ENCODE measurements around the gene TINAGL1.
A peak's percentile ranks its signal among the peaks of the same experiment; 100 is the strongest.
"Not testable (repeated sequence)": the region's sequence is repeated elsewhere in the genome, so short reads cannot be mapped to it uniquely, and the experiment has no call there.

TINAGL1 gene

GRCh38 chr1:31584869-31585735 is 8.8 kb downstream of the TINAGL1 start:
- DNase-seq = no peak

DNA sequence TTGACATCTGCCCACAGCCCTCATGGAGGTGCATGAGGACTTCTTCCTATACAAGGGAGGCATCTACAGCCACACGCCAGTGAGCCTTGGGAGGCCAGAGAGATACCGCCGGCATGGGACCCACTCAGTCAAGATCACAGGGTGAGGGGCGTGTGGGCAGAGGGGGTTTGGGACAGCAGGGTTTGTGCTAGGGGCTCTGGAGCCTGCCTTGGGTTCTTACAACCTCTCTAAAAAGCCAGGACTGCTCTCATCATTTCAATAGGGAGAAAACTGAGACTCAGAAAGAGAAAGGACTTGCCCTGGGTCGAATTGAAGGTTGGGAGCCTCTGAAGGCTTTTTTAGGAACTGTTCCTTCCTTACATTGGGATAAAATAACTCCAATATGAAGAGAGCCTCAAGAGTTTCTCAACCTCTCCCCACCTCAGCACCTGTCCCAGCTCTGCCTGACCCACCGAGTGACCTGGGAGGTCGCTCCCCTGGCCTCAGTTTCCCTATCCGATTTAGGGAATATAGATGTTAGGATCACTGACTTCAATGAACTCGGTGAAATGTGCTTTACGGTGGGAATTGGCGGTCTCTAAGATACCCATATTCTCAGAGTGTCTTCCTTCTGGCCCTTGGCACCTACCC is 9.5 kb downstream of the TINAGL1 start:
- no peak for DNase-seq

DNA sequence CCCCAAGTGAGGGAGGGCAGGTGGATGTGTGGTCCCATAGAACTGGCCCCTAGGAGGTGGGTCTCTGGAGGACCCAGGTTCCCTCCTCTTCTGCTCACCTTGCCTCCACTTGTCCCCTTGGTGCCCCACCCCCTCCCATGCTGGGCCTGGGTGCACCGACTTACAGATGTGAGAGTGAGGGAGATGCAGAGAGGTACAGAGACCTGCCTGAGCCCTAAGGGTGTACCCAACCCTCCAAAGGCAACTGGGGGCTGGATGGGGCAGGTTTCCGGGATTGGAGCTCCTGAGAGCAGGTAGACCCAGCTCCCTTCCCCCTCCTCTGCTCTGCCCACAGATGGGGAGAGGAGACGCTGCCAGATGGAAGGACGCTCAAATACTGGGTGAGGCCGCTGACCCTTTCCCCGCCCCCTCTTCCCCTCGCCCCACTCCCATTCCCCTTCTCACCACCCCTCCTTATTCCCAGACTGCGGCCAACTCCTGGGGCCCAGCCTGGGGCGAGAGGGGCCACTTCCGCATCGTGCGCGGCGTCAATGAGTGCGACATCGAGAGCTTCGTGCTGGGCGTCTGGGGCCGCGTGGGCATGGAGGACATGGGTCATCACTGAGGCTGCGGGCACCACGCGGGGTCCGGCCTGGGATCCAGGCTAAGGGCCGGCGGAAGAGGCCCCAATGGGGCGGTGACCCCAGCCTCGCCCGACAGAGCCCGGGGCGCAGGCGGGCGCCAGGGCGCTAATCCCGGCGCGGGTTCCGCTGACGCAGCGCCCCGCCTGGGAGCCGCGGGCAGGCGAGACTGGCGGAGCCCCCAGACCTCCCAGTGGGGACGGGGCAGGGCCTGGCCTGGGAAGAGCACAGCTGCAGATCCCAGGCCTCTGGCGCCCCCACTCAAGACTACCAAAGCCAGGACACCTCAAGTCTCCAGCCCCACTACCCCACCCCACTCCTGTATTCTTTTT is 10.3 kb downstream of the TINAGL1 start:
- no peak for DNase-seq

GRCh38 chr1:31587328-31587699 is 11.0 kb downstream of the TINAGL1 start:
- DNase-seq = not testable (repeated sequence)

GRCh38 chr1:31587720-31588423 is 11.6 kb downstream of the TINAGL1 start:
- DNase-seq = peak in 2 of 4 experiments; percentile 9 to 18

GRCh38 chr1:31588751-31589515 is 12.6 kb downstream of the TINAGL1 start:
- no peak for DNase-seq

- no peak for DNase-seq
These were observed 15.2 kb downstream of the TINAGL1 start for GRCh38 chr1:31591425-31592093.

DNA sequence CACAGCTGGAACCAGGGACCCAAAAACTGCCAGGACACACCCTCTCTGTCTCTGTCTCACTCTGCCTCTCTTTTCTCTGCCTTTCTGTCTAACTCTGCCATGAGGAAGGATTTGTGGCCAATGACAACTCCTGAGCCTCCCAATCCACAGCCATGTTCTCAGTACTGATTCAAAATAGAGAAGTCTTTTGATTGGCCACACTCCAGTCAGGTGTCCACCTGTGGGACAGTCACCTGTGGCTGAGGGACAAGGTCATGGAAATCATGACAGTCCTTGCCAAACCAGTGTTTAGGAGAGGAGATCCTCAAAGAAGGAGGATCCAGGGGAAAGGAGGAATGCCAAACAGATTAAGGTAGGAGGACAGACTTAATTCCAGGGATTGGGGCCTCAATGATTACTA is 15.8 kb downstream of the TINAGL1 start:
- no peak for DNase-seq

GRCh38 chr1:31593136-31593665 is 16.9 kb downstream of the TINAGL1 start:
- DNase-seq = no peak

- peak in 3 of 4 experiments; percentile 12 to 61 (median 27) for DNase-seq
These were observed 17.7 kb downstream of the TINAGL1 start for GRCh38 chr1:31593770-31594632.

GRCh38 chr1:31595836-31596736 is 19.8 kb downstream of the TINAGL1 start:
- DNase-seq = no peak

- DNase-seq = no peak
These were observed 20.4 kb downstream of the TINAGL1 start for GRCh38 chr1:31596737-31597097.

DNA sequence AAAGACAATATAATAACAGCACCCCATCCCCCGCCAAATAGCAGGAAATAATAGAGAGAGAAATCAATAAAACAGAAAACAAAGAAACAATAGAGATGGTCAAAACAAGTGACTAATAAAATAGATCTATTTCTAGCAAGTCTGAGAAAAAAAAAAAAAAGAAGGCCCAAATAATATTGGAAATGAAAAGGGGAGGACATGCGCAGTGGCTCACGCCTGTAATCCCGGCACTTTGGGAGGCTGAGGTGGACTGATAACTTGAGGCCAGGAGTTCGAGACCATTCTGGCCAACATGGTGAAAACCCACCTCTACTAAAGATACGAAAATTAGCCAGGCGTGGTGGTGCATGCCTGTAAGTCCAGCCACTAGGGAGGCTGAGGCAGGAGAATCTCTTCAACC is 22.7 kb downstream of the TINAGL1 start:
- DNase-seq = no peak

DNA sequence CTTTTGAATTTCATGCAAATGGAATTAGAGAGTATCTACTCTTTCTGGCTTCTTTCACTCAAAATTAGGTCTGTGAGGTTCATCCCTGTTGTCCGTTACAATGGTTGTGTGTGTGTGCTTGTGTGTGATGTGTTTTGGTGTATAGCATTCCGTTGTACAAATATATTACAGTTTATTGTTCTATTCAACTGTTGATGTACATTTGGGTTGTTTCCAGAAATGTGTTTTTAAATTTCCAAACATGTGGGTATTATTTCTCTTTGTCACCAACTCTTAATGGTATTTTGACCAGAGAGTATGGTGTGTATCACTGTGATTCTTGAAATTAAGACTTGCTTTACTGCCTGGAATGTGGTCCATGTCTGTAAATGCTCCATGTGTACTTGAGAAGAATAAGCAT is 24.3 kb downstream of the TINAGL1 start:
- DNase-seq = no peak

GRCh38 chr1:31602081-31602480 is 25.8 kb downstream of the TINAGL1 start:
- DNase-seq = no peak

DNA sequence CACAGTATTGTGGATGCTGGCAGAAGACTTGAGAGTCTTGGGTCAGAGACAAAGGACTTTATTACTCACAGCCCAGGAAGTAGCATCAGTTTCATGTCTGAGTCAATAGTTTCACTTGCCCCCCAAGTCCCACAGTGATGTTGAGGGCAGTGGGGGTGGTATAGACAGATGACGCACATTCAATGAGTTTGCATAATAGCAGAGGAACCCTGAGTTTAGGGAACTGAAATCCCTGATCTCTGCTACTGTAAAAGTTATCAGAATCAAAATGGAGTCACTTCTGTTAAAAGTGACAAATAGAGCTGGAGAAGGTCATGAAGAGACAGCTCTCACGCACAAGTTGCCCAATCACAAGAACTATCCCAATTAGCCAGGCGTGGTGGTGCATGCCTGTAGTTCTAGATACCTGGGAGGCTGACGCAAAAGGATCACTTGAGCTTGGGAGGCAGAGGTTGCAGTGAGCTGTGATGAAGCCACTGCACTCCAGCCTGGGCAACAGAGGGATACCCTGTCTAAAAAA is 29.7 kb downstream of the TINAGL1 start:
- DNase-seq = no peak

DNA sequence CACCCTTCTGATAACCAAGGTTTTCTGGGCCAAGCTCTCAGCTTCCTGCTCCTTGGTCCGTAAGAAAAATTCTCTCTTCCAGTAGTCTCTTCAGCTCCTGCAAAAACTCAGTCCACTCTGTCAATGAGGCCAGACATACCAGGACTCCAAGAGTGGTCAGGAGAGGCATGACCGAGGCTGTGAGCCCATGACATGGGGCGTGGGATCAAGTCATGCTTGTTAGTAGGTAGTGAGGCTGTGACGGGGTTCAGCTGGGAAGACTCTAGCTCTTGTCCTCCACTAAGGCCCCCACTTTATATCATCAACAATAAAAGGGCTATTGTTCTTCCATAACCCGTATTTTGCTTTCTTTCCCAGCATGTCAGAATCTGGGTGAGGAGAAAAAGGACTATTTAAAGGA is 31.0 kb downstream of the TINAGL1 start:
- no peak for DNase-seq

- DNase-seq = no peak
These were observed 33.3 kb downstream of the TINAGL1 start for GRCh38 chr1:31609514-31610118.

All from activated CD4-positive, CD25-positive, alpha-beta regulatory T cell (primary cell).